CD4-positive, alpha-beta T cell treated with Interferon gamma for 1 hour (primary cell): Measurements from ENCODE around the gene OR2H2.

Source experiments
- DNase-seq: peaks from one replicate; pipeline ENCODE4 v3.0.0-alpha.2; 2020

Gene OR2H2

GRCh38 chr6:29631209-29631810 is 46.4 kb downstream of the OR2H2 start:
- DNase-seq, result no peak

- peak; percentile 70 for DNase-seq
These were observed 47.2 kb downstream of the OR2H2 start for GRCh38 chr6:29631860-29632731.

GRCh38 chr6:29632789-29633533 is 48.0 kb downstream of the OR2H2 start, which contains the start of gene GABBR1:
GABBR1 (minus strand) TSS chr6:29633183; CDS start chr6:29632385, 798 bp downstream.
- peak; percentile 69 for DNase-seq

GRCh38 chr6:29633534-29633905 is 48.6 kb downstream of the OR2H2 start:
- no peak for DNase-seq

- no peak for DNase-seq
These were observed 52.3 kb downstream of the OR2H2 start for GRCh38 chr6:29637247-29637646.
